GM18867 (cell line): ENCODE data around the gene TGIF2.
"Not testable (repeated sequence)": the region's sequence is repeated elsewhere in the genome, so short reads cannot be mapped to it uniquely, and the experiment has no call there.

ENCODE experiments used
- ATAC-seq: cut with Tn5 transposase; IDR thresholded peaks from one replicate; pipeline ENCODE4 v1.9.1; 2021; ENCODE audit warnings: mild to moderate bottlenecking, moderate library complexity; ENCODE audit not compliant: unreplicated experiment

TGIF2 gene

DNA sequence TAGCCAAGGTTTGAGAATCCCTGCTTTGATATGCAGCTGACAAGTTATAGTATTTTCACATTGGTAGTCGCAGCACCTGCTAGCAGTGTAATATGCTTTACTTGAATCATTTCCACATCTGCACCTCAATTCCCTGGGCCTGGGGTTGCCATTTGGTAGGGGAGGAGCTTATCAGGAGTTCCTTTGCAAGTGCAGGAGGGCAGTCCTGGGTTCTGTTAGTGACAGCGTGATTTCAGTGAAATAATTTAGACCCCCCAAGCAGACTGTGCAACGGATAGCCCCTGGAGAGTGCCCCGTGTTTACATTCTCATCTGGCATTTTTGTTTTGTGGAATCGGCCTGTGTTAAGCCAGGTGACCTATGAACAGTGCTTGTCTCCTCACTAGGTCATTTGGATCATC is 38.2 kb downstream of the TGIF2 start:
- no peak for ATAC-seq

DNA sequence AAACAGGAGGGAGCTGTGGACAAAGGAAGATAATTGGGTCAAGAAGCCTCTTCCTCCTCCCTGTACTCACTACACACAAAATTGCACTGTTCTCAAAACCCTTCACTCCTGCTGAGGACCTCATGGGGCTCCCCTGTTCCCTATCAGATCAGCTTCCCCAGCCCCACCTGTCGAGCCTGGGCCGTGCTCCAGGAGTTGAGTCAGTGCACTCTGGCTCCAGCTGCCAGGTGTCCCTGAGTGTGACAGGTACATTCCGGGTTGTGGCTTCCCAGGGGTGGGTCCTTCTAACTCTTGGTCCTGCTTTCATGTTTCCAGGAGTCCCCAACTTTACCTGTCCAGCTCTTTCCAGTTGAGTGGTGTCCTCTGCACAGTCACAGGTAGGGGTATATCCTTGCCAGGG is 40.6 kb downstream of the TGIF2 start:
- no peak for ATAC-seq

DNA sequence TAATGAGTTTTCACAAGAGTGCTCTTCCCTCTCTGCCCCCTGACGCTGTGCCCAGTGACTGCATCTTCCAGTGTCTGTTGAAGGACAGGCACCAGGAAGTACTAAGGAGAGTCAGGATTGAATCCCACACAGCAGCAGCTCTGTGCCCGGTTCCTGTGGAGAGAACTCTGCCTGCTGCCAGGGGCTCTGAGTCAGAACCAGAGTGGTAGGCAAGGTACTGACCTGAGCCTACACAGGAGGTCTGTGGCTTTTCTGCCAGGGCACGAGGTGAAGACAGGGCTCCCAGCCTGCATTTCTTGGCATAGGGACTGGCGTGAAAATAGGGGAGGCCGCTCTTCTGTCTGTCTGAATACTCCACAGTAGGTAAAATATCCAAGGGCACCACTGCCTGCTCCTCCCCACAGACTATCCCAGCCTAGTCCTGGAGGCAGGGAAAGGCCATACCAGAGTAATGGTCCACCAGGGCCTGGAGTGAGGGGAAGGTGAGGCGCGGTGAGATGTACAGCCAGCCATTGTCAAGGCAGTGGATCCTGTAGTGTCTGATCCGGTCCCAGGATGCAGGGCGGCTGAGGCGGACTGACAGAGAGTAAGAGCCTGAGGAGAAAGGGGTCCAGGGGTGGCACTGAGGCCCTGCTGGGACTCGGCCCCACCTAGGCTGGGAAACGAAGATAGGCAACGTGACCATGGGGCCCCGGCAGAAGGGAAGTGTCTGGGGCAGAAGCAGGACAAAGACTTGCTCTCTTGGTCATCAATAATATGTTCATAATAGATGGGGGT is 41.6 kb downstream of the TGIF2 start:
- ATAC-seq = no peak

DNA sequence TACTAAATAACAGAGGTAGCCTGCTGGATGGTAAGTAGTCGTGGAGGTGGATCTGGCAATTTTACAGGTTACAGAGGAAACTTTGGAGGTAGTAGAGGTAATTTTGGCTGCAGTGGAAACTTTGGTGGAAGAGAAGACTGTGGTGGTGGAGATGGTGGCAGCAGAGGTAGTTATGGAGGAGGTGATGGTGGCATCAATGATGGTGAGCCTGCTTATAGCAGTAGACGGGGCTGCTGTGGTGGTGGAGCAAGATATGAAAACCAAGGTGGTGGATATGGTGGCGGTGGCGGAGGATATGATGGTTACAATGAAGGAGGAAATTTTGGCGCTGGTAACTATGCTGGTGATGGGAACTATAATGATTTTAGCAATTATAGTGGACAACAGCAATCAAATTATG is 47.5 kb downstream of the TGIF2 start:
- ATAC-seq = no peak

DNA sequence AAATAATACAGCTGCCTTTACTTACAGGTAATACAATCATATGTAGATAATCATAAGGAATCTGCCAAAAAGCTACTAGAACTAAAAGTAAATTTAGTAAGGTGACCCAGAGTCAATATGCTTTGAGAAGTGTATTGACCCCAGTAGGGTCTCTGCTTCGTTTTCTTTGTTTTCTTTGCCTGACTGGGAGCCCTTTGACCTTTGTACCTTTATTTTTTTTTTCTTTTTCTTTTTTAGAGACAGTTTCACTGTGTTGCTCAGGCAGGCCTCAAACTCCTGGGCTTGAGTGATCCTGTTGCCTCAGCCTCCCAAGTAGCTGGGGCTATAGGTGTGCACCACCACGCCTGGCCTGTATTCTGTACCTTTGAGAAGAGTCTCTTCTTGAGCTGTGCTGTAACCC is 50.0 kb downstream of the TGIF2 start:
- ATAC-seq = no peak

DNA sequence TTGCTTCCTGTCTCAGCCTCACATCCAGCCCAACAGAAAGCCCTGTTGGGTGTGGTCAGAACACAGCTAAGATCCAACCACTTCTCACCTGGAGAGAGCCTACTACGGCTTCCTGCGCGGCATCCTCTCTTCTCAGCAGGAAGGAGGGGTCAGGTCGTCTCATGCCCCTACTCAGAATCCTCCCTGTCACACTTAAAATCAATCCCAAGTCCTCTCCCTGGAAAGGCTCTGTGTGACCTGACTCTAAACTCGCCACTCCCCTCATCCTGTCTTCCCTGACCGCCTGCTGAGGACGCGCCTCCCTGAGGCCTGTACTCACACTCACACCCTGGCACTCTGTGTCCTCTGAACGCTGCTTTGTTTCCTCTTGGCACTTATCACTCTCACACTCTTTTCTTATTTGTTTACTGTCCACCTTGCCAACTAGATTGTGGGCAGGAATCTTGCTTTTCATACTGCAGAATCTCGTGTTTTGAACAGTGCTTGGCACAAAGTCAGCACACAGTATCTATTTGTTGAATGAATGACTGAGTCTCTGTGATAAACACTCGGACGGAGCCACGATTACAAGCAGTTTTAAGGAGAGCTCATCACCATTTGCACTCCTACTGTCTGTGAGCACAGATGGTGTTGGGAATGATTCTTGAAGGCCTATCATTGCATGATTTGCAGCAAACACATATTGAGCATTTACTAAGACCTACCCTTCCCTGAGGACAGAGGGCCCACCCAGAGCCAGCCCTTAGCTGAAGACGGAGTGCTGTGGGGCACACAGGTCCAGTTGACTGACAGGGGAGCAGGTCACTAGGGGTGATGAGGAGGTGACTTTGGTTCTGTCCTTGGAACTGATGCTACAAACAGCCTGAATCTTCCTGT is 50.9 kb downstream of the TGIF2 start:
- ATAC-seq = no peak

DNA sequence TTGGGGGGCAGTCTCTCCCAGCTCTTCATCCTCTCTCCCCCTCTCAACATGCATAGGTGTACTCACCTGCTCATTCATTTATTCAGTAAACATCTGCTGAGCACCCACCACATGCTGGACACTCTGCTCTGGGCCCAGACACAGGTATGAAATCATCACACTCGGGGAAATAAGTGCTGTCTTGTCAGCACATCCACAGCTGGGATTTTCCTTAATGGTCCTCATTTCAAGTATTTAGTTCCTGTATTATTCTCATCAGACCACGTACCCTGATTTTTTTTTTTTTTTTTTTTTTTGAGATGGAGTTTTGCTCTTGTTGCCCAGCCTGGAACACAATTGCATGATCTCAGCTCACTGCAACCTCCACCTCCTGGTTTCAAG is 51.5 kb downstream of the TGIF2 start:
- no peak for ATAC-seq

DNA sequence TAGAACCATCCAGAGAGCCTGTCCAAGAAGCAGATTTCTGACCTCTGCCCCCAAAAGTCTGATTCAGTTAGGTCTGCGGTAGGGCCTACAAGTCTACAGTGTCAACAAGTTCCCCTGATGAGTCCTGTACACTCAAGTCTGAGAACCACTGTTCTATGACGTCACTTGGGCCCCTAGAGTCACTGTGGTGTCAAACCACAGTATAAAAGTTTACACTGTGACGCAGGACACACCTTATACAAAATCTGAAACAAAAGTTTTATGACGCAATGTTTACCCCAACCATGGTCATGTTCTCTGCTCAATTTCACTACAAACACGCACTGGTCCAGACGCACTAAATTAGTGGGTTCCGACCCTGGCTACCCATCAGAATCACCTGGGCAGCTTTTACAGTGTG is 54.7 kb downstream of the TGIF2 start:
- ATAC-seq = no peak

DNA sequence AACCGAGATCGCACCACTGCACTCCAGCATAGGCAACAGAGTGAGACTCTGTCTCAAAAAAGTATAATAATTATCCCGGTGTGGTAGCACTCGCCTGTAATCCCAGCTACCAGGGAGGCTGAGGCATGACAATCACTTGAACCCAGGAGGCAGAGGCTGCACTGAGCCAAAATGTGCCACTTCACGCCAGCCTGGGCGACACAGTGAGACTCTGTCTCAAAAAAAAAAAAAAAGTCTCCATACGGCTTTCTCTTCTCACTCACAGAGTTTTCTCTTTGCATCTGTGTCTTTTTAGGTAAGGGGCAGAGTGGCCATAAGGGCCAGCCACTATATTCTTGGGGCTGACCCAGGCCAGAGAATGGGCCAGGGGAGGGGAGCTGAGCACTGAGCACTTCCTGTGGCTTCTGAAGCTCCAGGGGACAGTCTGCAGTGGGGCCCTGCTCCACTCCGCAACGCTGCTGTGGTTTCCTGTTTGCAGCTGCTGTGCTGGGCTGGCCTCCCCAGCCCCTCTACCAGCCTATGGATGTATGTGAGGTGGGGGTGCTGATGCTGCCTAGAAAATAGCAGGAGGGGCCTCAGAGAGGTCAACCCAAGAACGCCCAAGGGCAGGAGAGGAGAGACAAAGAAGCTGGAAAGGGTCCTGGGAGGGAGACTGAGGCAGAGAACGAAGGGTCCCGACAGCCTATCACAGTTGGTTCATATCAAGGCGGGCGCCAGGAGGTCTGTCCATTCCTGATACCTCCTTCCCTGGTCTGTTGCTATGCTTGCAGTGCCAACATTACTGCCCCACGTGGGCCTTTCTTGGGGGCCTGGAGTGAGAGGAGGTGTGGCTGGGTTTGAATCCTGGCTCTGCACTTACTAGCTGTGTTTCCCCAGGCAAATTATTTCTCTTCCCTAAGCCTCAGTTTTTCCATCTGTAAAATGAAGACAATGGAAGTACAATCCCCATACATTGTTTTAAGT is 56.6 kb downstream of the TGIF2 start:
- ATAC-seq = no peak

DNA sequence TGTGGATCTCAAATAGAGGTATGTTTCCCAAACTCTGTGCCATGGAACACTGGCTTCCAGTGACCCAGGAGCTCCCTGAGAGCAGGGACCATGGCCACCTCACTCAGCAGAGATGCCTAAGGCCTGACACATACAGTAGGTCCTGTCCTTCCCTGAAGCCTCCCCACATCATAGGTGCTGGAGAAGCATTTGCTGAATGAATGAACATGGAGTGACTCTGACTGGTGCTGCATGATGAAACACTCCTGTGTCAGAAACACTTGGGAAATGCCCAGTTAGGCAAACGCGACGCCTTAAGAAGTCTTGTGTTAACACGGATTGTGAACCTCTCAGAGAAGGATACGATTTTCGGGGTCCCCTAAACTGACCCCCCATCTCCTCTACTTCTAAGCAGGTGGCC is 58.2 kb downstream of the TGIF2 start:
- ATAC-seq = no peak

DNA sequence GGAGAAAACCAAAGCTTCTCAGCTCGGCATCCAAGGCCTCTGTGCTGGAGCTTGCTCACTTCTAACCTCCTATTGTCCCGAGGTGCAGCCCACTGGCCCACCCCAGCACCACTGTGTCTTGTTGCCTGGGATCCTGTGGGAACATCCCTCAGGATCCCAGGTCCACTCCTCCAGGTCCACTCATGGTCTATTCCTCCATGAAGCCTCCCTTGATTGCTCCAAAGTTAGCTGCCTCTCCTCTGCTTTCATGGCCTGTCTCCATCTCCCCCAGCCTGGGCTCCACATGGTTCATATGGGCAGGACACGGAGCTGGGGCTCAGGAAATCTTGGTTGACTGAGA is 58.7 kb downstream of the TGIF2 start:
- no peak for ATAC-seq

DNA sequence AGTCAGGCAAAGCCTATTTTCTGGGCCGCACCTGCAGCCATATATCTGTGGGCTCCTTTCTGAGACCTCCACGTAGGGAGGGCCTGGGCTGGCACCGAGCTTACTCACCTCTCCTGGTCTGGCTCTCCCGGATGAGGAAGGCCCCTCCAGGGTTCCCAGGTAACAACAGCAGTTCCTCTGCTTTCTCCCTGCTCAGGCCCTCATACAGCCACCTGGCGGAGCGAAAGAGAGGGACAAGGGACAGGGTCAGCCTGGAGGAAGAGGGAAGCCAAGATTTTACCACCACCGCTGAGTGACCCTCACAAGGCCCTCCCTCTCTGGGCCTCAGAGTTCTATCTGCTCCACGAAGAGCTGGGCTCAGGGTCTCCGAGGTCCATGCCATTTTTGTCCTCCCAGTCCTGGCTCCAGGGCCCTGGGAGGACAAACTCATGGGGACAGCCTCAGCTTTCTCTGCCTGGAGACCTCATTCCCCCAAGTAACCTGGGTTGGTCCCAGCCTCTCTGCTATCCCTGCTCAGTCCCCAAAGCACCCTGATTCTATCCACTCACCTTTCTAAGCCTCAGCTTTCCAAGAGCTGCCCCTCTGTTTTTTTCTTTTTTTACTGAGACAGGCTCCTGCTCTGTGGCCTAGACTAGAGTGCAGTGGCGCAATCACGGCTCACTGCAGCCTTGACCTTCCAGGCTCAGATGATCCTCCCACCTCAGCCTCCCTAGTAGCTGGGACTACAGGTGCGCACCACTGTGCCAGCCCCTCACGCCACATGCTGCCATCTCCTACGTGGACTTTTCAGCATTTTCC is 59.3 kb downstream of the TGIF2 start:
- no peak for ATAC-seq

DNA sequence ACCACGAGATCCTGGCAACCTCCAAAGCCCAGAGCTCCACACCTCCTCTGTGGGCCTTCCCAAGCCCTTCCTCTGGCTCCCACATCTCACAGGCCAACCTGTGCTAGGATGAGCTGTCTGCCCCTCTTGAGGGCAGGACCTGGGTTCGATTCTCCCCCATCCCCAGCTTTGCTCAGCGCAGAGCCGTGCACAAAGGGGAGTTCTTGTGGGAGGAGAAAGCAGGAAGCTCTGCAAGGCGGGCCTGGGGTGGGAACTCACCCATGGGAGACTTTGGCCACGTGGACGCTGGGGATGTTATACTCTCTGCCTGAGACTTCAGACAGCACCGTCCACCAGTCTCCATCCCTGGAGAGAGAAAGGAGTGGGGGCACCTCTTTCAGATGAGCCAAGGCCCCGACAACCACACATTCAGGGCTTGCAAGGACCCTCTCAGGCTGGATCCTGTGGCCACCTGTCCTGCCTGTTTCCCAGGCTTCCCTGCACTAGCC is 59.9 kb downstream of the TGIF2 start:
- no peak for ATAC-seq

DNA sequence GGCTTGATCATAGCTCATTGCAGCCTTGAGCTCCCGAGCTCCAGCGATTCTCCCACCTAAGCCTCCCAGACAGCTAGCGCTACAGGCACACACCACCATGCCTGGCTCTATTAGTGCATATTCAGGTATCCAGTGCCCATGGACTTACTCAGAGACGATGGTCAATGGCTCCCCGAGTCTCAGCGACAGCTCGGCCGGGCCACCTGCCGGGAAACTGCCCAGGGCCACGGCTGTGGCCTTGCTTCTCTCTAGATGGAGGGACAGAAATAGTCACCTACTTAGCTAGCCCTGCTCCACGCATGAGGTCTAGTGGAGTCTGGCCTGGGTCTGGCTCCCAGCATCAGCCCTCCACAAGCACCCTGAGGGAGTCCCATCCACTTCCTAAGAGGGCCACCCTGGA is 60.9 kb downstream of the TGIF2 start:
- ATAC-seq = no peak

DNA sequence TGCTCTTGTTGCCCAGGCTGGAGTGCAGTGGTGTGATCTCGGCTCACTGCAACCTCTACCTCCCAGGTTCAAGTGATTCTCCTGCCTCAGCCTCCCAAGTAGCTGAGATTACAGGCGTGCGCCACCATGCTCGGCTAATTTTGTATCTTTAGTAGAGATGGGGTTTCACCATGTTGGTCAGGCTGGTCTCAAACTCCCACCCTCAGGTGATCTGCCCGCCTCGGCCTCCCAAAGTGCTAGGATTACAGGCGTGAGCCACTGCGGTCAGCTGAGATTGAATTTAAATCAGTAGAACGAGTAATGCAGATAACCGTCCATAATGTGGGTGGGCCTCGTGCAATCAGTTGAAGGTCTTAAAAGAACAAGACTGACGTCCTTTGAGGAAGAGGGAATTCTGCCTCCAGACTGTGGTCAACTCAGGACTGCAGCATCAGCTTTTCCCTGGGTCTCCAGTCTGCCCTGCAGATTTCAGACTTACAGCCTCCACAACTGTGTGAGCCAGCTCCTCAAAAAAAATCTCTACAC is 65.5 kb downstream of the TGIF2 start:
- ATAC-seq = not testable (repeated sequence)

DNA sequence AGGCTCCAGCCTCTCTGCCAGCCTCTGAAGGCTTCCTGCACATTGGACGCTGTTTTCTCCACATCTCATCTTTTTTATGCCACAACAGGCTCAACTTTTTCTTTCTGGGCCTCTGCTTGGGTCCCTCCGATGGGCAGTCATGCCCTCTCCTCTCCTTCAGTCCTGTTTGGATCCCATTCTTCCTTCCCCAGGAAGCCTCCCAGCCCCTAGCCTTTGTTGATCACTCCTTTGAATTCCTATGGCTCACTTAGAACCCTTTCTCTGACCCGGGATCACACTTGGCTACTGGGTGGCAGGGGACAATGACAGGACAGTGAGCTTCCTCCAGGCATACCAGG is 68.1 kb downstream of the TGIF2 start:
- ATAC-seq = no peak

DNA sequence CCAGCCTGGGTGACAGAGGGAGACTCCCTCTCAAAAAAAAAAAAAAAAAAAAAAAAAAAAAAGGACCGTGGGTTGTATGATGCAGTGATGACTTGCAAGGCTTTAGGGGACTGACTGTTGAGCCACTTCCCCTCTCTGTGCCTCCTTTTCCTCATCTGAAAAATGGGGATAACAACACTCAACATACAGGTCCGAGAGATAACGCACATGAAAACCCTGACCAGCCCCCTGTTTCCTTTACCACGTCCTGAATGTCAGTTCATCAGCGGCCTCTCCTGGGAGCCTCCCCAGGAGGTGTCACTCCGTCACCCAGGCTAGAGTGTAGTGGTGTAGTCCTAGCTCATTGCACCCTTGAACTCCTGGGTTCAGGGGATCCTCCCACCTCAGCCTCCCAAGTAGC is 68.7 kb downstream of the TGIF2 start:
- ATAC-seq = no peak
